Adipocyte (in vitro differentiated cells): ENCODE results near the gene SLC22A23.
A peak's percentile ranks its signal among the peaks of the same experiment; 100 is the strongest.

Experiments
- DNase-seq: peaks from one replicate; pipeline ENCODE4 v3.0.0-alpha.2; 2015; ENCODE audit warnings: low read depth
- H3K27me3 ChIP-seq: replicated peaks from 2 replicates; pipeline ENCODE4 v1.7.0; 2013; ENCODE audit warnings: mild to moderate bottlenecking, low read length, moderate library complexity; ENCODE audit not compliant: control insufficient read depth, insufficient read depth
- H3K36me3 ChIP-seq: 2 replicates; pipeline ENCODE4 v1.7.0; 2013; ENCODE audit warnings: low read length, mild to moderate bottlenecking, moderate library complexity; ENCODE audit not compliant: control insufficient read depth, insufficient read depth, severe bottlenecking
- H3K4me1 ChIP-seq: 2 replicates; pipeline ENCODE4 v1.7.0; 2013; ENCODE audit warnings: mild to moderate bottlenecking, low read length, moderate library complexity; ENCODE audit not compliant: control insufficient read depth, insufficient read depth
- H3K4me3 ChIP-seq: 2 replicates; pipeline ENCODE4 v1.7.0; 2013; ENCODE audit warnings: mild to moderate bottlenecking, low read length, moderate library complexity
- H3K9ac ChIP-seq: 2 replicates; pipeline ENCODE4 v1.7.0; 2013; ENCODE audit warnings: mild to moderate bottlenecking, low read length, moderate library complexity
- H3K9me3 ChIP-seq: 2 replicates; pipeline ENCODE4 v1.7.0; 2013; ENCODE audit warnings: mild to moderate bottlenecking, low read length, moderate library complexity; ENCODE audit not compliant: control insufficient read depth

SLC22A23 gene

DNA sequence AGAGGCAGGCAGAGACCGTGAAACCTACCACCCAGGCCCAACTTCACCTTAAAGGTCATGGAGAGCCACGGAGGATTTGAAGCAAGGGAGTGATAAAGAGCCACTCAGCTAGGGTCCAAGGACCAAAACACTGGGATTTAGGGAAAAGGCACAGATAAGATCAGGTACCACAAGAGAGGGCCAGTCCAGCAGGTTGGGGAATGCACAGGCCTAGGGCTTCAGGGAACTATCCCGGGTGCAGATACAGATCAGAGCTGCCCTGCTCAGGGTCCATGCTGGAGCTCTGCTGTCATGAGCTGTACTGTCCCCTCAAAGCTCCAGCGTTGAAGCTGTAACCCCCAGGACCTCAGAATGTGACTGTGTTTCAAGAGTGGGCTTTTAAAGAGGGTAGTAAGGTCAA, 16.9 kb downstream of the SLC22A23 start:
- Histone ChIP-seq H3K4me3 (no peak overlapping the region), H3K4me1 (peaks cover 22% of the 10 kb centered on the region), H3K27me3 (no peaks in the 10 kb centered on the region), H3K36me3 (peaks cover 5% of the 10 kb centered on the region), H3K9me3 (no peaks in the 10 kb centered on the region), H3K9ac (no peak overlapping the region)
- DNase-seq = no peak

DNA sequence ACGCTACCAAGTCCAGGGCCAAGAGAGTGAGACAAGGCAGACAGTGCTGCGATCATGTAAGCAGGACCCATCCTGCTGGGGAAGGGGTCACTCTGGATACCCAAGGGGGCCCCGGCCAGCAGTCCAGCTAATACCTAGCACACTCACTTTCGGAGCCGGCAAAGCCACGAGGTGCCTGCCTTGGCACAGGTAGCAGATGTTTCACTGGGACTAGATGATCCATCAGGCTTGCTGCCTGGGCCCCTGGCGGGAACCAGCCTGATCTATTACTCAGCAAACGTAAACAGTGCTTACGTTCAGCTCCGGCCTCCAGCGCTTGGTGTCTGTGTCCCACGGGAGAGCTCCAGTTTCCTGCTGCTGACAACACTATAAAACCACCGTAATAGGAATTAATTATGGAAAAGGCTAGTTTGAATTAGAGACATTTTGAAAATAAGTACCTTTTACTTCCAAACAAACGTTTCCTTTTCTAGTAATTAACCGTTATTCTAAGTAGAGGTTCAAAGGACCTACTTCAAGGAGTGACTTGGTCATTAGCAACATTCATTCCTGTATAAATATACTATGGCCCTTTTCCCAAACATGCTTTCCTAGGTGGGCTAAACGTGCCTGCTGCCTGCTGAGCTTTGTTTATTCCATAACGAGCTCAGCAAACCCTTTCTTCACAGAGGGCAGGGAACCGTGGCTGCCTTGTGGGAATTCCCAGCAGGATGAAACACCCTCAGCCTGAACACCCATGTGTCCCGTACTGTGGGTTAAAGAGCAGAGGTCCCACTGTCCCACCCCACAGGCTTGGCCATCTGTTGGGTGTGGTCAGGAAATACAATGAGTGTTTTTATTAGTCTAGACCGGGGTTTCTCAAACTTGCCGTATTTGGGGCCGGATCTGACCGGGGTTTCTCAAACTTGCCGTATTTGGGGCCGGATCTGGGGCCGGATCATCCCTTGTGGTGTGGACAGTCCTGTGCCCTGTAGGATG, 18.4 kb downstream of the SLC22A23 start:
- Histone ChIP-seq H3K36me3 (peaks cover 5% of the 10 kb centered on the region), H3K9me3 (no peaks in the 10 kb centered on the region), H3K4me1 (peaks cover 22% of the 10 kb centered on the region), H3K4me3 (peak overlapping the region; percentile 43), H3K27me3 (no peaks in the 10 kb centered on the region), H3K9ac (no peak overlapping the region)
- DNase-seq = peak; percentile 81

DNA sequence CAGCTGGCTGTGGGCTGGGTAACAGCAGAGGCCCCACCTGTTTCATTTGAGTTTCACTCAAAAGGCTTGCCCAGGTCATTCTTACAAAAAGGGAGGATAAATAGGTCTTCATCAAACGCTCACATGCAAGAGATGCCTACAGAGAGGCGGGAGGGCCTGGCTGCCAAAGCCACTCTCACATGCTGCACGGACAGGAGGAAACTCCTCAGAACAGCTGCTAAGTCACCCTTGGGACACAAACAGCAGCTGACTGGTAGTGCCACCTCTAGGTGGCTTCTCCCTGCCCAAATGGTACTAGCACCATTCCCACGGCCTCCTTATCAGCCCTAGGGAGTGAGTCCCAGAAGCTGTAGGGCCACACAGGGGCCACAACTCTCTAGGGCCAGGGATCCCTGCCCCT, 23.8 kb downstream of the SLC22A23 start:
- DNase-seq = no peak
- peaks cover 12% of the 10 kb centered on the region for H3K36me3 ChIP-seq
- H3K27me3 ChIP-seq = no peaks in the 10 kb centered on the region
- H3K9ac ChIP-seq = no peak overlapping the region
- no peak overlapping the region for H3K4me3 ChIP-seq
- H3K9me3 ChIP-seq = no peaks in the 10 kb centered on the region
- peaks cover 2% of the 10 kb centered on the region for H3K4me1 ChIP-seq

DNA sequence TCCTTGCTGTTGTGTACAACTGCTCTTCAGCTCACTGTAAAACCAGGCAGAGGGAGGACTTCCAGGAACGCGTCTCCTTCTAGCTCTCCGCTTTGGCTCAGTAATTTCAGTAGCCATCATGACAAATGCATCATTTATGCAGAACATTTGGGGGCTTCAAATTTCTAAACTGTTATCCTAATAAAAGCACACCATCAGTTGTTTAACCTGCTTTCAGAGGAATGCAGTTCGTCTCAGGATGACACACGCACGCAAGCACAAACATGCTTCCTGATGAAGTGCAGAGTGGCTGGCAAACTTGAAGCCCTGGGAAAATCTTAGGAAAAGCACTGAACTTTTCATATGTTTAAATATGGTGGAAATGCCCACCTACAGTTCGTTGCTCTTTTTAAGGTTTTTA, 24.4 kb downstream of the SLC22A23 start:
- H3K36me3 ChIP-seq = peaks cover 14% of the 10 kb centered on the region
- H3K4me1 ChIP-seq = peaks cover 7% of the 10 kb centered on the region
- no peak for DNase-seq
- H3K9me3 ChIP-seq = no peaks in the 10 kb centered on the region
- no peaks in the 10 kb centered on the region for H3K27me3 ChIP-seq
- no peak overlapping the region for H3K4me3 ChIP-seq
- no peak overlapping the region for H3K9ac ChIP-seq

DNA sequence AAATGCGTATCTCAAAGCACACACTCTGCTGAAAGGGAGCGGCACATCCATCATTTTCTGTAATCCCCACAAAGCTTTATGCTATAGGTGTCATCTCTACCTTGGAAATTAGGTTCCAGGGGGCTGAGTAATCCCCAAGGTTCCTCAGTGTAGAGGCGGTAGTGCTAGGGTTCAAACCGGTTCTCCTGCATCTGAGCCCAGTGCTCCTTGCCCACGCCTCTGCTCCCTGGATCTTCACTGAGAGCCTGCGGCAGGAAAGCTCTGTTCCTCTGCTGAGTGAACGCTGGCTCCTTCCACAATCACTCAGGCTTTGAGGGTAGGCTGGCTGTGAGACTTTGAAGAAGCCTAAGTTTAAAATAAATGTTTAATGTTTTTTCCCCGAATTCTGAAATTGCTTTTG, 24.9 kb downstream of the SLC22A23 start:
- H3K9ac ChIP-seq = no peak overlapping the region
- H3K4me3 ChIP-seq = no peak overlapping the region
- no peaks in the 10 kb centered on the region for H3K27me3 ChIP-seq
- DNase-seq = no peak
- peaks cover 10% of the 10 kb centered on the region for H3K4me1 ChIP-seq
- no peaks in the 10 kb centered on the region for H3K9me3 ChIP-seq
- peaks cover 14% of the 10 kb centered on the region for H3K36me3 ChIP-seq

DNA sequence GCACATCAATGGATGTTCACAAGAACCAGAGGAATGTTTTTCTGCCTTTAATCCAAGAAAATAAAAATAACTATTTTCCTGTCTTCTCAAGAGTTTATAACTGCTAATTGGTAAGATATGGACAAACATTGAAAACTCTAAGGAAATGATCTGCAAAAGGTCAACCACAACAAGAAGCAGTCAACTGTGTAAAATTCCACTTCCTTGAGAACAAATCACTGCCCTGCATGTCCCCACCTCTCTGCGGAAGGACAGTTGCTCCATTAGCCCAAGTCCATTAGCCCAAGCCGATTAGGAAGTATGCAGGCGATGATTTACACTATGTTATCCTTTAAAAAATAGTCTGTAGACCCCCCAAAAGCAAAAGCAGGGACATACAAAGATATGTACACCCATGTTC, 27.6 kb downstream of the SLC22A23 start:
- Histone ChIP-seq H3K36me3 (peaks cover 10% of the 10 kb centered on the region), H3K9ac (no peak overlapping the region), H3K27me3 (no peaks in the 10 kb centered on the region), H3K9me3 (no peaks in the 10 kb centered on the region), H3K4me3 (no peak overlapping the region), H3K4me1 (peaks cover 16% of the 10 kb centered on the region)
- DNase-seq = no peak

DNA sequence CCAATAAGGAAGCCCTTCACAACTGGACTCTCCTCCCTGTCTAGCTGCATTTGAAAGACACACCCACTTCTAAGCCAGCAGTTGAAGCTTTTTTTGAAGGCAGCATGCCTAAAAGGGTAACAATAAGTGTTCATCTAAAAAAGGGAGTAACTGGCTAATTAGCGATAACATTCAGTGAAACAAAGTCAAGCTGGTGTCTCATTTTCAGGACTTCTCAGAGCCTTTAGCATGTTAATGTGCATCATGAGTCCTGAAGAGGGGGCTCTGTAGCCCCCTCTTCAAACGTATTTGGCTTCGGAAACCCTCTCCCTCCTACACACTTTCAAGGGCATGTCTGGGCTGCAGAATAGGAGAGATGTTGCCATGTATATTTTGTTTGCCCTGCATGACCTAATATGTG, 28.1 kb downstream of the SLC22A23 start:
- no peak for DNase-seq
- Histone ChIP-seq H3K4me1 (peaks cover 16% of the 10 kb centered on the region), H3K4me3 (no peak overlapping the region), H3K9ac (no peak overlapping the region), H3K9me3 (no peaks in the 10 kb centered on the region), H3K36me3 (peaks cover 10% of the 10 kb centered on the region), H3K27me3 (no peaks in the 10 kb centered on the region)

DNA sequence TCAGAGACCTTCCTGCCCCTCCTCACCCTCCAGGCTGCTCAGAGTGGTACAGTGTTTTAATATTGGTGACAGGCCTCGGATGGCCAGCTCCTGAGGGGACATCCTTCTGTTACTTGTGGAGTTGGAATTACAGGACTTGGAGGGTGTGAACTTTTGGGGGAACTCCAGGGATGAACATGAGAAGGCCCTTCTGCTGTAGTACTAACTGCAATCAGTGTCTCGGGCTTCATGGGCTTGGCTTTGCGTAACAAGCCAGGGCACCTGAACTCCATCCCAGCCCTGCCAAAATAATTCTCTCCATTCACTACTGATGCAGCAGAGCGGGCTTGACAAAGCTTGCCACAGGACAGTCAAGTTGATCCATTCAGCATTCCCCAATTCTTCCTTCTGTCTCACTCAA, 28.6 kb downstream of the SLC22A23 start:
- Histone ChIP-seq H3K4me1 (peaks cover 16% of the 10 kb centered on the region), H3K9ac (no peak overlapping the region), H3K27me3 (no peaks in the 10 kb centered on the region), H3K4me3 (no peak overlapping the region), H3K9me3 (no peaks in the 10 kb centered on the region), H3K36me3 (peaks cover 10% of the 10 kb centered on the region)
- DNase-seq = no peak

DNA sequence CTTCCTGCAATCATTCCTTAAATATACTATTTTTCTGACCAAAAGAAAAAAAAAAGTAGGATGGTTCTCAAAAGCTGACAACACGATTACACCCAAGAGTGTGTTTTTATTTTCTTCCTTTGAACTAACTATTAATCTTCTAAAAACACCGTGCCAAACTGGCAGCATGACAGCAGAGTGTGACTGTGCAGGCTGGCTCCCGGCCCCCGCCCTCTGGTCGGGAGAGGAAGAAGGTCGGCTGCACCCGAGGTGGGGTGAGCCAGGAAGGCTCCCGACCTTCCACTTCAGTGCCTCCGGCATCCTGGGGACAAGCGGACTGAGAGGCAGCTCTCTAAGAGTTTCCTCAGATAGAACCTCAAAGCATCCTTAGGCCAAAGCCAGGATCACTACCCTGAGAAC, 29.2 kb downstream of the SLC22A23 start:
- H3K27me3 ChIP-seq = no peaks in the 10 kb centered on the region
- H3K4me3 ChIP-seq = peak overlapping the region; percentile 23
- H3K9ac ChIP-seq = no peak overlapping the region
- peaks cover 17% of the 10 kb centered on the region for H3K4me1 ChIP-seq
- peaks cover 10% of the 10 kb centered on the region for H3K36me3 ChIP-seq
- DNase-seq = no peak
- H3K9me3 ChIP-seq = no peaks in the 10 kb centered on the region

DNA sequence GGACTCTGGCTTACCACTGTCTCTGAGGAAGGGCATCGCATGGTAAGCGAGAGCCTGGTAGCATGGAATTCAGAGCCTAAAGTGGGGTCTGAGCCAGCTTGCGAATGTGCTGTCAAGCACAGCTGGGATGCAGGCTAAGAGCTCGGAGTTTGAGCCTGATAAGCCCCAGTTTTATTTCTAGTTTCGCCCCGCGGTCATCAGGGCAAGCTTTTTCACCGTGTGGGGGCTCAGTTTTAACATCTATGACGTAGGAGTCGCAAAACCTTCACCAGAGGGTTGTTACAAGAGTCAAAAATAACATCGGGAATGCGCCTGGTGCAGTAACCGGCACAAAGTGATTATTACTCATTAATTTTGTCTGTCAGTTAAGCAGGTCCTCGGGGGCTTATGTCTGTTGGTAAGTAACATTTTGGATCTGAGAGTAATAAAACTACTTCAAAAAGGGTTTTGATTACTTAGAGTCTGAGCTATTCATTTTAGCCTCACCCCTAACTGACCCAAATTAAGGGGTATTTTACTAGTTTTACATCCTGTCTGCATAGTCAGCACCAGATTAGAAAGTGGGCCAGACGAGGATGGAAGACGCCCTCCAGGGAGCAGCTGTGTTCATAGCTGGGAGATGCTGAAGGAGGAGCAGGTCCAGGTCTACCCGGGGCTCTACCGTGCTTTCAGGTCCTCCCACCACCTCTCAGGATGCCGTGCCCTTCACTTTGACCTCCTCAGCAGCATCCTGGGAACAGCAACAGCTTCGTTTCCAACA, 29.7 kb downstream of the SLC22A23 start:
- no peak for DNase-seq

DNA sequence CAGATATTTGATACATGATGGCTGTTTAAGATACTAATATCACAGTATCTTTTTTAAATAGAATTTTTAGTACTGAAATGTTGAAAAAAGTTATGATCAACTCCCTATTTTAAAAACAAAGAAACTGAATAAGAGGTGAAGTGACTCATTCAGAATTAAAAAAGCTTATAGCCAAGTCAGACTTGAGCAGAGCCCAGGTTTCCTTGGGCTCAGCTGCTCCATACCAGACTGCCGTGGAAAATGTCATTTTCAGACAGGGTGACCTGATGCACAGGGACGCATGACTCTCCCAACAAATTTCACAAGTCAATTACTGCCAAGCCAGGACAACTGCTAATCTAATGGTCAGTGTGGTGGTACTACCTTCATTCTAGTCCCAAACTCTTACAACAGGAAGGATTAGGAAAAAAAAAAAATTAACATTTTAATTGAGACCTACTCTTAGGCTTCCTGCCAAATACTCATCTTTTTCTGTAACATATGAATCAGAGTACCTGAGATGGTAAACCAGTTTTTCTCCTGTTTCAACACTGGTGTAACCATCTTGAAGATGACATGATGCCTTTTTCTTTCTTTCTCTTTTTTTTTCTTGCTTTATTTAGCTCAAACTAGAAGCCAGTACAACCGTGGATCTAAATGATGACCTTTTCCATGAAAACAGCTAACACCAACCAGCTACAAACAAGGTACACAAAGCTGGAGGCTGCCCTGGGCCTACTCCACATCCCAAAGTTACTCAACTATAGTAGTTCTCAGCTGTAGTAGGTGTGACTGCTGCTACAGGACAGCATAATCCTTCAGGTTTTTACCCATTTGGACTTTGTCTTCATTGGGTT, 30.5 kb downstream of the SLC22A23 start:
- Histone ChIP-seq H3K4me1 (peaks cover 29% of the 10 kb centered on the region), H3K9me3 (no peaks in the 10 kb centered on the region), H3K36me3 (peaks cover 4% of the 10 kb centered on the region), H3K27me3 (no peaks in the 10 kb centered on the region), H3K4me3 (no peak overlapping the region), H3K9ac (no peak overlapping the region)
- no peak for DNase-seq

More for the DNA sequence above, 29.7 kb downstream of the SLC22A23 start:
- no peaks in the 10 kb centered on the region for H3K27me3 ChIP-seq
- H3K9me3 ChIP-seq = no peaks in the 10 kb centered on the region
- H3K36me3 ChIP-seq = peaks cover 9% of the 10 kb centered on the region
- peaks cover 23% of the 10 kb centered on the region for H3K4me1 ChIP-seq
- H3K9ac ChIP-seq = no peak overlapping the region
- peak overlapping the region; percentile 23 for H3K4me3 ChIP-seq
